HEK293 (cell line): ENCODE measurements around the gene NAALADL2.
"Not testable (repeated sequence)": the region's sequence is repeated elsewhere in the genome, so short reads cannot be mapped to it uniquely, and the experiment has no call there.

Experiments used
- CTCF ChIA-PET: fragments of 350-600 bp; formaldehyde crosslinking; extraction: SDS; loops from one replicate; lab custom pipeline; 2021; ENCODE audit warnings: antibody characterized with exemption; lab: Yijun Ruan, JAX
- POLR2A ChIA-PET: fragments of 300-600 bp; formaldehyde crosslinking; extraction: SDS; loops from one replicate; lab custom pipeline; 2020; ENCODE audit warnings: antibody characterized with exemption, inconsistent platforms; lab: Yijun Ruan, JAX
- H3K27ac ChIP-seq: fragments of 200-500 bp; sonication (Bioruptor generic); 2 replicates; pipeline ENCODE4 v1.5.1; 2014; ENCODE audit warnings: low read depth, low read length, control low read depth, inconsistent platforms; ENCODE audit errors: extremely low read depth
- H3K36me3 ChIP-seq, 2 experiments: fragments of 200-500 bp in 1 of 2; sonication (Bioruptor generic) in 1 of 2; 1 replicate in 1 of 2; 2 replicates in 1 of 2; pipeline ENCODE4 v1.5.1; 2014 to 2017; ENCODE audit warnings: inconsistent platforms in 2 of 2, low read length in 2 of 2; ENCODE audit not compliant: control insufficient read depth in 2 of 2, insufficient read depth in 1 of 2
- H3K4me1 ChIP-seq: fragments of 200-500 bp; sonication (Bioruptor generic); 2 replicates; pipeline ENCODE4 v1.5.1; 2014; ENCODE audit warnings: mild to moderate bottlenecking, low read length, inconsistent platforms; ENCODE audit not compliant: control insufficient read depth, insufficient read depth
- H3K4me3 ChIP-seq: 2 replicates; pipeline ENCODE4 v1.5.1; 2011; ENCODE audit warnings: low read depth, mild to moderate bottlenecking, control low read depth, low read length, moderate library complexity
- H3K9me3 ChIP-seq: fragments of 200-500 bp; sonication (Bioruptor generic); 2 replicates; pipeline ENCODE4 v1.5.1; 2014; ENCODE audit warnings: low read depth, low read length, inconsistent platforms; ENCODE audit not compliant: control insufficient read depth, insufficient read depth
- BCL6B ChIP-seq: fragments of 450-650 bp; formaldehyde crosslinking; IDR thresholded peaks from 2 replicates; pipeline ENCODE4 v1.5.1; 2017; ENCODE audit warnings: missing biosample characterization, missing genetic modification characterization
- GLI4 ChIP-seq: fragments of 450-650 bp; formaldehyde crosslinking; IDR thresholded peaks from 2 replicates; pipeline ENCODE4 v1.5.1; 2016; ENCODE audit warnings: missing biosample characterization, missing genetic modification characterization
- GLIS1 ChIP-seq: fragments of 450-650 bp; formaldehyde crosslinking; IDR thresholded peaks from 2 replicates; pipeline ENCODE4 v1.5.1; 2016; ENCODE audit warnings: missing biosample characterization, missing genetic modification characterization
- PBX3 ChIP-seq: sonication (generic); formaldehyde crosslinking; IDR thresholded peaks from 2 replicates; pipeline ENCODE4 v1.8.1; 2022; ENCODE audit warnings: mild to moderate bottlenecking, moderate library complexity, missing genetic modification reagents
- SP7 ChIP-seq: fragments of 450-650 bp; formaldehyde crosslinking; IDR thresholded peaks from 2 replicates; pipeline ENCODE4 v1.5.1; 2016; ENCODE audit warnings: missing biosample characterization, missing genetic modification characterization
- YY1 ChIP-seq: fragments of 450-650 bp; formaldehyde crosslinking; IDR thresholded peaks from 2 replicates; pipeline ENCODE4 v1.5.1; 2018; ENCODE audit warnings: missing biosample characterization, missing genetic modification characterization
- ZBTB1 ChIP-seq: fragments of 450-650 bp; formaldehyde crosslinking; IDR thresholded peaks from 2 replicates; pipeline ENCODE4 v1.5.1; 2016; ENCODE audit warnings: missing biosample characterization, missing genetic modification characterization
- ZNF121 ChIP-seq: fragments of 450-650 bp; formaldehyde crosslinking; IDR thresholded peaks from 2 replicates; pipeline ENCODE4 v1.5.1; 2016; ENCODE audit warnings: missing biosample characterization, missing genetic modification characterization
- ZNF155 ChIP-seq: fragments of 450-650 bp; formaldehyde crosslinking; IDR thresholded peaks from 2 replicates; pipeline ENCODE4 v1.5.1; 2016; ENCODE audit warnings: missing biosample characterization, missing genetic modification characterization
- ZNF157 ChIP-seq: fragments of 450-650 bp; formaldehyde crosslinking; IDR thresholded peaks from 2 replicates; pipeline ENCODE4 v1.5.1; 2016; ENCODE audit warnings: missing biosample characterization, missing genetic modification characterization
- ZNF175 ChIP-seq: fragments of 450-650 bp; formaldehyde crosslinking; IDR thresholded peaks from 2 replicates; pipeline ENCODE4 v1.5.1; 2016; ENCODE audit warnings: missing biosample characterization, missing genetic modification characterization
- ZNF341 ChIP-seq: fragments of 450-650 bp; formaldehyde crosslinking; IDR thresholded peaks from 2 replicates; pipeline ENCODE4; 2016; ENCODE audit warnings: low read depth, missing biosample characterization, missing genetic modification characterization
- ZNF391 ChIP-seq: fragments of 450-650 bp; formaldehyde crosslinking; IDR thresholded peaks from 2 replicates; pipeline ENCODE4 v1.5.1; 2016; ENCODE audit warnings: low read depth, missing biosample characterization, missing genetic modification characterization, borderline replicate concordance
- ZNF529 ChIP-seq: fragments of 450-650 bp; formaldehyde crosslinking; IDR thresholded peaks from 2 replicates; pipeline ENCODE4 v1.5.1; 2017; ENCODE audit warnings: missing genetic modification characterization, missing biosample characterization; ENCODE audit not compliant: insufficient replicate concordance
- ZNF596 ChIP-seq: fragments of 450-650 bp; IDR thresholded peaks from 2 replicates; pipeline ENCODE4 v1.5.0; 2018; ENCODE audit warnings: missing biosample characterization, mild to moderate bottlenecking, missing genetic modification characterization, moderate library complexity
- ZNF701 ChIP-seq: fragments of 450-650 bp; formaldehyde crosslinking; IDR thresholded peaks from 2 replicates; pipeline ENCODE4 v1.5.1; 2016; ENCODE audit warnings: missing biosample characterization, missing genetic modification characterization
- ZXDB ChIP-seq: fragments of 450-650 bp; formaldehyde crosslinking; IDR thresholded peaks from 2 replicates; pipeline ENCODE4 v1.5.1; 2016; ENCODE audit warnings: missing biosample characterization, missing genetic modification characterization
- TF ChIP-seq, protein P1 (sequence below): fragments of 450-650 bp; formaldehyde crosslinking; IDR thresholded peaks from 2 replicates; pipeline ENCODE4 v1.5.1; 2017; ENCODE audit warnings: missing biosample characterization, missing genetic modification characterization
- TF ChIP-seq, protein P2 (sequence below): IDR thresholded peaks from 2 replicates; pipeline ENCODE4 v1.6.1; 2011; ENCODE audit warnings: mild to moderate bottlenecking, low read depth, low read length, borderline replicate concordance
- TF ChIP-seq, protein P3 (sequence below): fragments of 450-650 bp; IDR thresholded peaks from 2 replicates; pipeline ENCODE4 v1.5.1; 2018; ENCODE audit warnings: missing biosample characterization, missing genetic modification characterization

Gene NAALADL2

GRCh38 chr3:175082631-175083030 is 223.5 kb downstream of the NAALADL2 start:
- TF ChIP-seq ZNF391 = no peak
- TF ChIP-seq, protein P1, sequence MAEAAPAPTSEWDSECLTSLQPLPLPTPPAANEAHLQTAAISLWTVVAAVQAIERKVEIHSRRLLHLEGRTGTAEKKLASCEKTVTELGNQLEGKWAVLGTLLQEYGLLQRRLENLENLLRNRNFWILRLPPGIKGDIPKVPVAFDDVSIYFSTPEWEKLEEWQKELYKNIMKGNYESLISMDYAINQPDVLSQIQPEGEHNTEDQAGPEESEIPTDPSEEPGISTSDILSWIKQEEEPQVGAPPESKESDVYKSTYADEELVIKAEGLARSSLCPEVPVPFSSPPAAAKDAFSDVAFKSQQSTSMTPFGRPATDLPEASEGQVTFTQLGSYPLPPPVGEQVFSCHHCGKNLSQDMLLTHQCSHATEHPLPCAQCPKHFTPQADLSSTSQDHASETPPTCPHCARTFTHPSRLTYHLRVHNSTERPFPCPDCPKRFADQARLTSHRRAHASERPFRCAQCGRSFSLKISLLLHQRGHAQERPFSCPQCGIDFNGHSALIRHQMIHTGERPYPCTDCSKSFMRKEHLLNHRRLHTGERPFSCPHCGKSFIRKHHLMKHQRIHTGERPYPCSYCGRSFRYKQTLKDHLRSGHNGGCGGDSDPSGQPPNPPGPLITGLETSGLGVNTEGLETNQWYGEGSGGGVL (tag by site-specific recombination) = no peak
- no peak for TF ChIP-seq ZNF175 (tag by site-specific recombination)
- TF ChIP-seq ZNF155 (tag by site-specific recombination) = no peak
- no peak for TF ChIP-seq ZXDB (tag by site-specific recombination)
- TF ChIP-seq, protein P2, sequence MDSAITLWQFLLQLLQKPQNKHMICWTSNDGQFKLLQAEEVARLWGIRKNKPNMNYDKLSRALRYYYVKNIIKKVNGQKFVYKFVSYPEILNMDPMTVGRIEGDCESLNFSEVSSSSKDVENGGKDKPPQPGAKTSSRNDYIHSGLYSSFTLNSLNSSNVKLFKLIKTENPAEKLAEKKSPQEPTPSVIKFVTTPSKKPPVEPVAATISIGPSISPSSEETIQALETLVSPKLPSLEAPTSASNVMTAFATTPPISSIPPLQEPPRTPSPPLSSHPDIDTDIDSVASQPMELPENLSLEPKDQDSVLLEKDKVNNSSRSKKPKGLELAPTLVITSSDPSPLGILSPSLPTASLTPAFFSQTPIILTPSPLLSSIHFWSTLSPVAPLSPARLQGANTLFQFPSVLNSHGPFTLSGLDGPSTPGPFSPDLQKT = no peak
- TF ChIP-seq ZNF341 (tag by site-specific recombination) = no peak
- no peak for TF ChIP-seq ZBTB1 (tag by site-specific recombination)
- no peak for TF ChIP-seq ZNF701
- no peak for TF ChIP-seq ZNF121 (tag by site-specific recombination)
- no peak for TF ChIP-seq ZNF529 (tag by site-specific recombination)
- no peak for TF ChIP-seq GLI4 (tag by site-specific recombination)
- no peak for TF ChIP-seq ZNF596 (tag by site-specific recombination)
- TF ChIP-seq BCL6B = no peak
- TF ChIP-seq GLIS1 (tag by site-specific recombination) = no peak
- POLR2A ChIA-PET = no interaction called here
- H3K27ac ChIP-seq = no peak overlapping the region
- H3K4me3 ChIP-seq = no peak overlapping the region
- CTCF ChIA-PET = no interaction called here
- no peaks in the 10 kb centered on the region for H3K4me1 ChIP-seq
- no peaks in the 10 kb centered on the region for H3K36me3 ChIP-seq
- no peaks in the 10 kb centered on the region for H3K9me3 ChIP-seq

- H3K36me3 ChIP-seq, H3K4me1 ChIP-seq, CTCF ChIA-PET, H3K4me3 ChIP-seq, H3K9me3 ChIP-seq, POLR2A ChIA-PET, H3K27ac ChIP-seq: not testable (repeated sequence)
Observed at GRCh38 chr3:175087128-175087527, 228.0 kb downstream of the NAALADL2 start.

- H3K9me3 ChIP-seq = no peaks in the 10 kb centered on the region
- no peak overlapping the region for H3K27ac ChIP-seq
- CTCF ChIA-PET = no interaction called here
- no peaks in the 10 kb centered on the region for H3K4me1 ChIP-seq
- POLR2A ChIA-PET = no interaction called here
- no peaks in the 10 kb centered on the region for H3K36me3 ChIP-seq
- no peak overlapping the region for H3K4me3 ChIP-seq
- TF ChIP-seq, protein P3, sequence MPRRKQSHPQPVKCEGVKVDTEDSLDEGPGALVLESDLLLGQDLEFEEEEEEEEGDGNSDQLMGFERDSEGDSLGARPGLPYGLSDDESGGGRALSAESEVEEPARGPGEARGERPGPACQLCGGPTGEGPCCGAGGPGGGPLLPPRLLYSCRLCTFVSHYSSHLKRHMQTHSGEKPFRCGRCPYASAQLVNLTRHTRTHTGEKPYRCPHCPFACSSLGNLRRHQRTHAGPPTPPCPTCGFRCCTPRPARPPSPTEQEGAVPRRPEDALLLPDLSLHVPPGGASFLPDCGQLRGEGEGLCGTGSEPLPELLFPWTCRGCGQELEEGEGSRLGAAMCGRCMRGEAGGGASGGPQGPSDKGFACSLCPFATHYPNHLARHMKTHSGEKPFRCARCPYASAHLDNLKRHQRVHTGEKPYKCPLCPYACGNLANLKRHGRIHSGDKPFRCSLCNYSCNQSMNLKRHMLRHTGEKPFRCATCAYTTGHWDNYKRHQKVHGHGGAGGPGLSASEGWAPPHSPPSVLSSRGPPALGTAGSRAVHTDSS = no peak
- TF ChIP-seq GLIS1 (tag by site-specific recombination) (no peak), PBX3 (CRISPR knock-in tag) (no peak), ZNF157 (no peak), SP7 (tag by site-specific recombination) (no peak), YY1 (tag by site-specific recombination) (no peak)
- TF ChIP-seq, protein P1 (tag by site-specific recombination) = no peak
Observed at GRCh38 chr3:175088766-175089380, 229.7 kb downstream of the NAALADL2 start.
